GM19397 (cell line): ENCODE results near the gene UNC45B.
"Not testable (repeated sequence)": the region's sequence is repeated elsewhere in the genome, so short reads cannot be mapped to it uniquely, and the experiment has no call there.

Source experiments
- ATAC-seq: cut with Tn5 transposase; IDR thresholded peaks from one replicate; pipeline ENCODE4 v1.9.1; 2021; ENCODE audit warnings: mild to moderate bottlenecking, moderate library complexity; ENCODE audit not compliant: unreplicated experiment

Gene UNC45B

GRCh38 chr17:35138218-35138617, 9.4 kb upstream of the UNC45B start:
- ATAC-seq = no peak

- ATAC-seq = peak; percentile 86
Measured at GRCh38 chr17:35141681-35142466, 5.7 kb upstream of the UNC45B start, which contains the start of gene NLE1. TSS of gene NLE1 (minus strand) at chr17:35142303. CDS start at chr17:35142275, 28 bp downstream.

DNA sequence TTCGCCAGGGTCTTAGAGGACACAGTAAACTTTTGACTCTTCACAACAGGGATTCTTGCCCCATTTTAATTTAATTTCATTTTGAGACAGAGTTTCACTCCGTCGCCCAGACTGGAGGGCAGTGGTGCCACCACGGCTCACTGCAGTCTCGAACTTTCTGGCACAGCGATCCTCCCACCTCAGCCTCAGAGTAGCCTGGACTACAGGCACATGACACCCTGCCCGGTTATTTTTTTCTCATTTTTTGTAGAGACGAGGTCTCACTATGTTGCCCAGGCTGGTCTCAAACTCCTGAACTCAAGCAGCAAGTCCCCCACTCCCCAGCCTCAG, 5.2 kb upstream of the UNC45B start:
- no peak for ATAC-seq

DNA sequence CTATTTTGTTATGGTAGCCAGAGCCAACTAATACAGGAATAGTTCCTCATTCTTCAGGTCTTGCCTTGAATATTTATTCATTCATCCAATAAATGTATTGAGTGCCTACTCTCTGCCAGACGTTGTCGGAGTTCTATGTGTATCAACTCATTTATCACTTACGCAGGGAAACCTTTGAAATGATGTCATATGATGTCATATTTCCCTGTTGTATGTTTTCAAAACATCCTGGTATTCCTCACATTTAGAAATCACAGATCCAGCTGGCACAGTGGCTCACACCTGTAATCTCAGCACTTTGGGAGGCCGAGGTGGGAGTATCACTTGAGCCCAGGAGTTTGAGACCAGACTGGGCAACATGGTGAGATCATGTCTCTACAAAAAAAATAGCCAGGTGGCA, 2.8 kb upstream of the UNC45B start:
- no peak for ATAC-seq

GRCh38 chr17:35146214-35146833, 1.3 kb upstream of the UNC45B start:
- no peak for ATAC-seq

DNA sequence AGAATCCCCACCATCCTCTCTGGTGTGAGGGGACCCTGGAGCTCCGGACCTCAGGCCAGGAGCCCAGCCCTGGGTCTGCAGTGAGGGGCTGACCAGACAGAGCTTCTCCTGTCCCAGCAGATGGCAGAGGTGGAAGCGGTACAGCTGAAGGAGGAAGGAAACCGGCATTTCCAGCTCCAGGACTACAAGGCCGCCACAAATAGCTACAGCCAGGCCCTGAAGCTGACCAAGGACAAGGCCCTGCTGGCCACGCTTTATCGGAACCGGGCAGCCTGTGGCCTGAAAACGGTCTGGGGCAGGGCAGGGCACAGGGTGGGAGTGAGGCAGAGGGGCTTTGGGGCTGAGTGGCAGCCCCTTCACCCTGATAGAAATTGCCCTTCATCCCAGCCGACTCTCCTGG, 527 bp downstream of the UNC45B start:
- ATAC-seq = no peak

- no peak for ATAC-seq
Measured at GRCh38 chr17:35149941-35150340, 2.3 kb downstream of the UNC45B start.

DNA sequence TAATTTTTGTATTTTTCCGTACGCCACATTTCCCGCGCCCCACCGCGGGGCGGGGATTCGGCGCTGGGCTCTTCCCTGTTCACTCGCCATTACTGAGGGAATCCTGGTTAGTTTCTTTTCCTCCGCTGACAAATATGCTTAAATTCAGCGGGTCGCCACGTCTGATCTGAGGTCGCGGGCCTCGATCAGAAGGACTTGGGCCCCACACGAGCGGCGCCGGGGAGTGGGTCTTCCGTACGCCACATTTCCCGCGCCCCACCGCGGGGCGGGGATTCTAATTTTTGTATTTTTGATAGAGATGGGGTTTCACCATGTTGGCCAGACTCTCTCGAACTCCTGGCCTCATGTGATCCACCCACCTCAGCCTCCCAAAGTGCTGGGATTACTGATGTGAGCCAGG, 3.5 kb downstream of the UNC45B start:
- not testable (repeated sequence) for ATAC-seq

GRCh38 chr17:35152421-35153140, 5.0 kb downstream of the UNC45B start:
- no peak for ATAC-seq

GRCh38 chr17:35154196-35155165, 6.9 kb downstream of the UNC45B start:
- ATAC-seq = no peak

- no peak for ATAC-seq
Measured at GRCh38 chr17:35155246-35155645, 7.6 kb downstream of the UNC45B start.

DNA sequence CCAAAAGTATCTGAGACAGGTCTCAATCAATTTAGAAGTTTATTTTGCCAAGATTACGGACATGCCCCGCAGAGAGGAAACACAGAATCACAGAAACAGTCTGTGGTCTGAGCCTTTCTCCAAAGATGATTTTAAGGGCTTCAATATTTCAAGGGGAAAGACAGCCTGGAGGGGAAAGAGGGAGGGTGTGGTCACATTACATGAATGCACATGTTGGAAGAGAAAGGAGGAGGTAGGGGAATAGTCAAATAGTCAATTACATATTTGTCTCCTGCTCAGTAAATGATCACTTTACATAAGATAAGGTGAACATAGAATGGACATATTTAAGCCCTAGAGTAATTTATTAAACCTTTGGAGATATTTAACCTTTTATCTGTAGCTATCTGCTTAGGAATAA, 12.3 kb downstream of the UNC45B start:
- no peak for ATAC-seq

DNA sequence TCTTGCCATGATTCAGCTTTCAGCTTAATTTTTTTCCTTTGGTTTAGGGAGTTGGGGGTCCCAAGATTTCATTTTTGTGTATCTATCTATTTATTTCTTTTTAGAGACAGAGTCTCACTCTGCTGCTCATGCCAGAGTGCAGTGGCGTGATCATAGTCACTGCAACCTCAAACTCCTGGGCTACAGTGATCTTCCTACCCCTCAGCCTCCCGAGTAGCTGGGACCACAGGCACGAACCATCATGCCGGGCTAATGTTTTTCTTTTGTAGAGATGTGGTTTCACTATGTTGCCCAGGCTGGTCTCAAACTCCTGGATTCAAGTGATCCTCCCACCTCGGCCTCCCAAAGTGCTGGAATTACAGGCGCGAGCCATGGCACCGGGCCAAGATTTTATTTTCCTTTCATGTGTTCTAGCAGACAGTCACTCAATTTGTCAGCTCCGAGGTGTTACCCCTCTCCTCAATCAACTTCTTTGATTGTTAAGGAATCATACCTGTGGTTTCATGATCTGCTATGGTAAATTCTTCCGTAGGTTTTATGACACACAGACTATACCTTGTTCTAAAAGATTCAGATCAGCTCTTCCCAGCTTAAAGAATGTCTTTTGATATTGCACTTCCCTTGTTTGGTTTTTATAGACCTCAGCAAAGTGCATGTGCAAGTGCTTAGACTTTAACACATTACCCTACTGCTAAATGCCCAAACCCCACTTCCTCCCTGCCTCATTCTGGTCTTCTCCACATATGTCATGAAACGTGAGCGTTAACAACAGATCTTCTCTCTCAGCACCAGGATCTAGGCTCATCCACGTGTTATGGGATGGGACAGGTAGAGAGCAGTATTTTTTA, 13.0 kb downstream of the UNC45B start:
- ATAC-seq = no peak

- ATAC-seq = no peak
Measured at GRCh38 chr17:35161281-35161761, 13.7 kb downstream of the UNC45B start.

DNA sequence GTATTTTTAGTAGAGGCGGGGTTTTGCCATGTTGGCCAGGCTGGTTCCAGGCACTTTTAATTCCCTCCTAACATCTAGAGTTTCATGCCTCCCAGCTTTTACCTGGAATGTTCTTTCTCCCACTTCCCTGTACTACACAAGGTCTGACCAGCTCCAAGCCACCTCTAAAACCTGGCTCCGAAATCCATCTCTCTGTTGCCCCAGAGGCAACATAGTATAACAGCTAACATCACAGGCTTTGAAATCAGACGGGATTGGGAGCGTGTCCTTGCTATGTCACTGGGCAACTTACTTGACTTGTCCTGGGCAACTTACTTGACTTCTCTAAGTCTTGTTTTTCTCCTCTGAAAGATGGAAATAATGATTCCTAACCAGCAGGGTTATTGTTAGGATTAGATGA, 15.1 kb downstream of the UNC45B start:
- no peak for ATAC-seq

DNA sequence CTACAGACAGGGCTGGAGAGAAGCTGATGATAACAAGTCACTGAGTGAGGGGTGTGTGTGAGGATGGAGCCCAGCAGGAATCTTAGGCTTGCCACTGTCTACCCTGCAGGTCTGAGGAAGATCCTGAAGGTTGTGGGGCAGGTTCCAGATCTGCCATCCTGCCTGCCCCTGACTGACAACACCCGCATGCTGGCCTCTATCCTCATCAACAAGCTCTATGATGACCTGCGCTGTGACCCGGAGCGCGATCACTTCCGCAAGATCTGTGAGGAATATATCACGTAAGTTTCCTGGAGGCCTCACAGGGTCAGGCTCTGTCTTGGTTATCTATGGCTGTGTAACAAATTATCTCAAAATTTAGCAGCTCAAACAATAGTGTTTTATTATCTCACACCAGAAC, 16.3 kb downstream of the UNC45B start:
- no peak for ATAC-seq

DNA sequence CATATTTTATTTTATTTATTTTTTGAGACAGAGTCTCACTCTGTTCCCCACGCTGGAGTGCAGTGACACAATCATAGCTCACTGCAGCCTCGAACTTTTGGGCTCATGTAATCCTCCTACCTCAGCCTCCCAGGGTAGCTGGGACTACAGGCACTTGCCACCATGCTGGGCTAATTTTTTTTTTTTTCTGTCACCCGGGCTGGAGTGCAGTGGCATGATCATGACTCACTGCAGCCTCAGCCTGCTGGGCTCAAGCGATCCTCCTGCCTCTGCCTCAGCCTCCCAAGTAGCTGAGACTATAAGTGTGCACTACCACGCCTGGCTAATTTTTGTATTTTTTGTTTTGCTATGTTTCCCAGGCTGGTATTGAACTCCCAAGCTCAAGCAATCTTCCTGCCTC, 17.1 kb downstream of the UNC45B start:
- no peak for ATAC-seq

DNA sequence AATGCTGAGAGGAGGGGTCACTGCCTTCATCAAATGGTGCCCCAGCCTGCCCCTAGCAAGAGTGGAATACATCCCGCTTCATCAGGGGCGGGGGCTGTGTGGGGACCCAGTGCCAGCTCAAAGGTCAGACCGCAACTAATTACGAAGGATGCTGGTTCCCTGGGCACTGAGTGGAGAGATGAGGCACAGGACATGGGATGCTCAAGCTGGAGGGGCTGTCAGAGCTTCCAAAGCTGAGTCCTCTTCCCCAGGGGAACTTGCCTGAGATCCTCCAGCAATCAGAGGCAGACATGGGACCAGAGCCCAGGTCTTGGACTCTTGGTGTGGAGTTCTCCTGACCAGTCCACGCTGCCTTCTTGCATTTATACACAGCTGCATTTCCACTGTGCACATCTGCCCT, 18.9 kb downstream of the UNC45B start:
- ATAC-seq = no peak

DNA sequence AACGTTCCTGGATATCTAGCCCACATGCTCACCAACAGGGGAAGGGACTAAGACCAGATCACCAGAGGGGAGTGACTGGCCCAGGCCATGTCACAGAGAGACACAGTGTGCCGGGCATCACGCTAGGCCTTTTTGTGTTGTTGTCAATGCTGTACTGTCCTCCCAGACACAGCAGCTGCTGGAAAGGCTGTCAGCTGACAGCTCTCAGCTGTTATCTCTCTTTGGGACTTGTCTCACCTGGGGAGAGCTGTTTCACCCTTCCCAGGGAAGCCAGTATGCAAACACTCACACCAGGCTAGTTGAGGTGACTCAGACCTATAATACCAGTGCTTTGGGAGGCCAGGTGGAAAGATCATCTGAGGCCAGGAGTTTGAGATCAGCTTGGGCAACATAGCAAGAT, 19.4 kb downstream of the UNC45B start:
- ATAC-seq = no peak

- no peak for ATAC-seq
Measured at GRCh38 chr17:35167666-35168065, 20.0 kb downstream of the UNC45B start.
